CD4-positive, alpha-beta T cell treated with Interleukin-15 for 1 hour (primary cell): ENCODE measurements around the gene TM7SF2.

Source experiments
- DNase-seq: peaks from one replicate; pipeline ENCODE4 v3.0.0-alpha.2; 2020

The TM7SF2 gene

DNA sequence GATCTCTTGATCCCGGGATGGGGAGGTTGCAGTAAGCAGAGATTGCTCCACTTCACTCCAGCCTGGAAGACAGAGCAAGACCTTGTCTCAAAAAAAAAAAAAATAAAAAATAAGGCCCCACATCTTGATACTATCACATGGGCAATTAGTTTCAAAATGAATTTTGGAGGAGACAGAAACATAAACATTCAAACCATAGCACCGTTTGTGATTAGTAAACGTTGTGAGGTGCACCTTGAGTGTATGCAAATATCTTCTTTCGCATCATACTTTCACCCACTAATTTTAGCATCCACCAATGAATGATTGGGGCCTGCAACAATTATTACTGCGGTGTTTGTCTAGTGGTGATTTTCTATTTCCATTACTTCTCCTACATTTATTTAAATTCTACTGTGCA is 47.3 kb downstream of the TM7SF2 start:
- no peak for DNase-seq

DNA sequence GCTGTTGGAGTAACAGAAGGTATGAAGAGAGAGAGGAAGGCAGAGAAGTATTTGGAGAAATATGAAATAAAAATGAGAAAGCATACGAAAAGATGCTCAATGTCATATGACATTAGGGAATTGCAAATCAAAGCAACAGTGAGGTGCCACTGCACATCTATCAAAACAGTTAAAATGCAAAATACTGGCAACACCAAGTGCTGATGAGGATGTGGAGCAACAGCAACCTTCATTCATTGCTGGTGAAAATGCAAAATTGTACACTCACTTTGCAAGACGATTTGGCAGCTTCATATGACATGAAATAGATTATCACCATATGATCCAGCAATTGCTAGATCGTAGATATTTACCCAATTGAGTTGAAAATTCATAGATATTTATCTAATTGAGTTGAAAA is 49.0 kb downstream of the TM7SF2 start:
- DNase-seq = no peak

DNA sequence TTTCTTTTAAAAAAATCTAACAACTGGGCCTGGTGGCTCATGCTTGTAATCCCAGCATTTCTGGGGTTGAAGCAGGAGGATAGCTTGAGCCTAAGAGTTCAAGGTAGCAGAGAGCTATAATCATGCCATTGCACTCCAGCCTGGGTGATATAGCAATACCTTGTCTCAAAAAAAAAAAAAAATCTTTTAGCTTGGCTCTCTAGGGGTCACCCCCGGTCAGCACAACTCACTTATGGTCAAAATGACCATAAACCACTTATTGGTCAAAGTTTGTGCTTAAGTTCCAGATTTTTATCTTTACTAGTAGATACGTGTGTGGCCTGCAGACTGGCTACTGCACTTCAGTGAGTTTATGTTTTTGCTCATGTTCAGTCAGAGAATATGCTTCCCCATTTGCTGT is 52.0 kb downstream of the TM7SF2 start:
- DNase-seq = no peak
